ENCODE measurements around the gene SMAD7. TPM values are rescaled to one million over a fixed set of nuclear protein-coding genes. Genes with fewer than 3 reads are reported as not detected.

Gene SMAD7
- total and polyA plus RNA-seq, 2 experiments from 2014 or later: 11.8 to 29.8 TPM

GRCh38 chr18:48973731-48974130, 23.0 kb upstream of the SMAD7 start (continued):
- TF ChIP-seq ZNF462 (CRISPR knock-in tag; IDR thresholded peaks at IDR 0.05) (no peak), EZH2phosphoT487 (IDR thresholded peaks at IDR 0.05; ENCODE audit: unreplicated experiment) (no peak), POLR2AphosphoS5 (IDR thresholded peaks at IDR 0.05; ENCODE audit: low read depth) (no peak), CTCF (conservative IDR thresholded peaks at IDR 0.05; ENCODE audit: low read depth in 2 of 2) (no peak), JUNB (IDR thresholded peaks at IDR 0.05; ENCODE audit: unreplicated experiment) (no peak), ZNF114 (CRISPR knock-in tag; IDR thresholded peaks at IDR 0.05) (no peak), NANOG (IDR thresholded peaks at IDR 0.05; ENCODE audit: borderline replicate concordance) (no peak), EZH2 (IDR thresholded peaks at IDR 0.05; ENCODE audit: low read depth, unreplicated experiment) (no peak)
